HG03442 (cell line): ENCODE measurements around the gene TRABD2B.

Experiments
- ATAC-seq: cut with Tn5 transposase; IDR thresholded peaks from one replicate; pipeline ENCODE4 v1.9.1; 2021; ENCODE audit warnings: mild to moderate bottlenecking, moderate library complexity; ENCODE audit not compliant: unreplicated experiment

TRABD2B gene

GRCh38 chr1:47914218-47914938 lies 82.8 kb downstream of the TRABD2B start:
- ATAC-seq = no peak

GRCh38 chr1:47913225-47913823 lies 83.9 kb downstream of the TRABD2B start:
- no peak for ATAC-seq

GRCh38 chr1:47912756-47913155 lies 84.4 kb downstream of the TRABD2B start:
- ATAC-seq = no peak

GRCh38 chr1:47911892-47912291 lies 85.3 kb downstream of the TRABD2B start:
- no peak for ATAC-seq

- no peak for ATAC-seq
Measured at GRCh38 chr1:47911424-47911823, 85.8 kb downstream of the TRABD2B start.

- no peak for ATAC-seq
Measured at GRCh38 chr1:47908258-47908657, 88.9 kb downstream of the TRABD2B start.

GRCh38 chr1:47907177-47907528 lies 90.0 kb downstream of the TRABD2B start:
- no peak for ATAC-seq

- no peak for ATAC-seq
Measured at GRCh38 chr1:47906527-47907176, 90.5 kb downstream of the TRABD2B start.

- no peak for ATAC-seq
Measured at GRCh38 chr1:47906009-47906432, 91.2 kb downstream of the TRABD2B start.

GRCh38 chr1:47903723-47904122 lies 93.5 kb downstream of the TRABD2B start:
- ATAC-seq = no peak

- ATAC-seq = no peak
Measured at GRCh38 chr1:47901001-47901575, 96.1 kb downstream of the TRABD2B start.

GRCh38 chr1:47898133-47898845 lies 98.9 kb downstream of the TRABD2B start:
- ATAC-seq = no peak

GRCh38 chr1:47895279-47896125 lies 101.7 kb downstream of the TRABD2B start:
- no peak for ATAC-seq

GRCh38 chr1:47894410-47895278 lies 102.5 kb downstream of the TRABD2B start:
- ATAC-seq = no peak

GRCh38 chr1:47893412-47893811 lies 103.8 kb downstream of the TRABD2B start:
- ATAC-seq = no peak

- ATAC-seq = no peak
Measured at GRCh38 chr1:47890779-47891178, 106.4 kb downstream of the TRABD2B start.

- no peak for ATAC-seq
Measured at GRCh38 chr1:47888294-47888629, 108.9 kb downstream of the TRABD2B start.

GRCh38 chr1:47887475-47888293 lies 109.5 kb downstream of the TRABD2B start:
- no peak for ATAC-seq

GRCh38 chr1:47887060-47887459 lies 110.1 kb downstream of the TRABD2B start:
- no peak for ATAC-seq
